ENCODE results near the gene TDRD12. TPM values are rescaled to one million over a fixed set of nuclear protein-coding genes. Genes with fewer than 3 reads are reported as not detected.
"Not testable (repeated sequence)": the region's sequence is repeated elsewhere in the genome, so short reads cannot be mapped to it uniquely, and the experiment has no call there.

Gene TDRD12
- total RNA-seq, 3 donors from 2014 or later = 0.05 to 0.74 (median 0.68) TPM

GRCh38 chr19:32831611-32832010 lies 112.0 kb downstream of the TDRD12 start:
- peaks cover 4% of the 10 kb centered on the region for H3K36me3 Mint-ChIP-seq (ENCODE audit: insufficient read depth)
- no peaks in the 10 kb centered on the region for H3K27me3 Mint-ChIP-seq (ENCODE audit: low read depth)
- H3K9me3 Mint-ChIP-seq = no peaks in the 10 kb centered on the region
- no peak overlapping the region for H3K4me3 Mint-ChIP-seq
- ATAC-seq = no peak
- H3K4me1 Mint-ChIP-seq (ENCODE audit: low read depth) = peaks cover 8% of the 10 kb centered on the region
- DNase-seq = no peak

- H3K4me1 Mint-ChIP-seq (ENCODE audit: low read depth); DNase-seq; H3K4me3 Mint-ChIP-seq; H3K9me3 Mint-ChIP-seq; H3K36me3 Mint-ChIP-seq (ENCODE audit: insufficient read depth); H3K27me3 Mint-ChIP-seq (ENCODE audit: low read depth); ATAC-seq: not testable (repeated sequence)
Measured at GRCh38 chr19:32832094-32832493, 112.5 kb downstream of the TDRD12 start.

DNA sequence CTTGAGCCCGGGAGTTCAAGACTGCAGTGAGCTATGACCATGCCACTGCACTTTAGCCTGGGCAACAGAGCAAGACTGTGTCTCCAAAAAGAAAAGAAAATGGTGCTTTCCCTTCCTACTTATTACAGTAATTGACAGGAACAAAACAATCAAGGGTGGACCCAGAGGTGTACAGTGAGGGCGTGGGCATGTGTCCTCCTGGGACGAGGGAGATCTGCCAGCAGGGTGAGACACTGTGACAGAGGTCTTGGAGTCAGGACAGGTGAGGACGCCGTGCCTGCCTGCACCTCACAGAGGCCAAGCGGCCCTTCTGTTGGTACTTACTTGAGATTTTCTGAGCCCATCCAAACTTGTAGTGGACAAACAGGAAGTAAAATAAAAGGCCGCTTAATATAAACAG lies 113.3 kb downstream of the TDRD12 start:
- H3K4me1 Mint-ChIP-seq (ENCODE audit: low read depth) = peaks cover 12% of the 10 kb centered on the region
- DNase-seq = not testable (repeated sequence)

DNA sequence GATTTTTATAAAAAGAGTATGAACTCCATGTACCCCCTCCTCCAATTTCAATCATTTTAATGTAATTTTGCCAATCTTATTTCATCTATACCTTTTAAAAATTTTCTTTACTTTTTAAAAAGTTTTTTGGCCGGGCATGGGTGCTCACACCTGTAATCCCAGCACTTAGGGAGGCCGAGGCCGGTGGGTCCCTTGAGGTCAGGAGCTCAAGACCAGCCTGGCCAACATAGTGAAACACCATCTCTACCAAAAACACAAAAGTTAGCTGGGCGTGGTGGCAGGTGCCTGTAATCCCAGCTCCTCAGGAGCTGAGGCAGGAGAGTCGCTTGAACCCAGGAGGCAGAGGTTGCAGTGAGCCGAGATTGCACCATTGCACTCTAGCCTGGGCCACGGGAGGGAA lies 113.8 kb downstream of the TDRD12 start:
- peaks cover 12% of the 10 kb centered on the region for H3K4me1 Mint-ChIP-seq (ENCODE audit: low read depth)
- DNase-seq; ATAC-seq; H3K36me3 Mint-ChIP-seq (ENCODE audit: insufficient read depth); H3K27me3 Mint-ChIP-seq (ENCODE audit: low read depth); H3K9me3 Mint-ChIP-seq; H3K4me3 Mint-ChIP-seq: not testable (repeated sequence)

More for the DNA sequence above, 113.3 kb downstream of the TDRD12 start:
- H3K27me3 Mint-ChIP-seq (ENCODE audit: low read depth); H3K9me3 Mint-ChIP-seq; H3K4me3 Mint-ChIP-seq; ATAC-seq; H3K36me3 Mint-ChIP-seq (ENCODE audit: insufficient read depth): not testable (repeated sequence)

GRCh38 chr19:32837531-32837930 lies 118.0 kb downstream of the TDRD12 start:
- Mint-ChIP-seq H3K4me3 (no peak overlapping the region), H3K27me3 (ENCODE audit: low read depth) (no peaks in the 10 kb centered on the region), H3K9me3 (peaks cover 13% of the 10 kb centered on the region), H3K4me1 (ENCODE audit: low read depth) (peaks cover 3% of the 10 kb centered on the region), H3K36me3 (ENCODE audit: insufficient read depth) (peaks cover 10% of the 10 kb centered on the region)
- DNase-seq = no peak
- ATAC-seq = no peak

DNA sequence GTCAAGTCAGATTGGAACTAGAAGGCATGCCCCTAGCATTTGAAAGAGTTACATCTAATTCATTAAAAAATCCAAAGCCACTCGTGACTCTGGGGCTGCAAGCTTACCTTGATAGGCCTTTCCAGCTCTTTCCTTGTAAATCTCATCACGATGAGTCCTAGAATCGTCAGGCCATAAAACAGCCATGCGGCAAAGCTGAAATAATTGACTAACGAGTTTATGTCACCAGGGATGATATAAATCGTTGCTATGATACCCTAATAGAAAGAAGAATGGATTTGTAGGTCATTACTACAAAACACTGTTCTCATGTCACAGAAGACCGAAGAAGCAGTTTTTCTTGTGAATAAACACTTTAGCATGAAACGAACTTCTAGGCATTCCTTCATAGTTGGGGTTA lies 122.5 kb downstream of the TDRD12 start:
- peaks cover 13% of the 10 kb centered on the region for H3K9me3 Mint-ChIP-seq
- ATAC-seq = no peak
- H3K36me3 Mint-ChIP-seq (ENCODE audit: insufficient read depth) = peaks cover 12% of the 10 kb centered on the region
- no peak for DNase-seq
- peaks cover 3% of the 10 kb centered on the region for H3K4me1 Mint-ChIP-seq (ENCODE audit: low read depth)
- H3K27me3 Mint-ChIP-seq (ENCODE audit: low read depth) = no peaks in the 10 kb centered on the region
- no peak overlapping the region for H3K4me3 Mint-ChIP-seq

- DNase-seq (no peak), ATAC-seq (no peak)
- peaks cover 16% of the 10 kb centered on the region for H3K9me3 Mint-ChIP-seq
- no peaks in the 10 kb centered on the region for H3K4me1 Mint-ChIP-seq (ENCODE audit: low read depth)
- H3K4me3 Mint-ChIP-seq = no peak overlapping the region
- no peaks in the 10 kb centered on the region for H3K27me3 Mint-ChIP-seq (ENCODE audit: low read depth)
- peaks cover 12% of the 10 kb centered on the region for H3K36me3 Mint-ChIP-seq (ENCODE audit: insufficient read depth)
Measured at GRCh38 chr19:32843716-32844245, 124.2 kb downstream of the TDRD12 start.

- not testable (repeated sequence) for H3K4me3 Mint-ChIP-seq; ATAC-seq; H3K36me3 Mint-ChIP-seq (ENCODE audit: insufficient read depth); DNase-seq; H3K27me3 Mint-ChIP-seq (ENCODE audit: low read depth); H3K9me3 Mint-ChIP-seq; H3K4me1 Mint-ChIP-seq (ENCODE audit: low read depth)
Measured at GRCh38 chr19:32848035-32848434, 128.5 kb downstream of the TDRD12 start.

DNA sequence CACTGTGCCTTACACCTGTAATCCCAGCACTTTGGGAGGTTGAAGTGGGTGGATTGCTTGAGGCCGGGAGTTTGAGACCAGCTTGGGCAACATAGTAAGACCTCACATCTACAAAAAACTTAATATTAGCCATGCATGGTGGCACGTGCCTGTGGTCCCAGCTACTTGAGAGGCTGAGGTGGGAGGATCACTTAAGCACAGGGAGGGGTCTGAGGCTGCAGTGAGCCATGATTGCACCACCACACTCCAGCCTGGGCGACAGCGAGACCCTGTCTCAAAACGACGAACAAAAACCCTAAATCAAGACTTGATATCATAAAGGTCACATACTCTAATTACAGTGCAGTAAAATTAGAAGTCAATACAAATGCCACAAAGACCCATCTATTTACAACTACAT lies 132.6 kb downstream of the TDRD12 start:
- H3K36me3 Mint-ChIP-seq (ENCODE audit: insufficient read depth) = no peaks in the 10 kb centered on the region
- H3K27me3 Mint-ChIP-seq (ENCODE audit: low read depth) = no peaks in the 10 kb centered on the region
- peaks cover under 1% of the 10 kb centered on the region for H3K9me3 Mint-ChIP-seq
- H3K4me1 Mint-ChIP-seq (ENCODE audit: low read depth) = no peaks in the 10 kb centered on the region
- no peak for ATAC-seq
- H3K4me3 Mint-ChIP-seq = no peak overlapping the region
- no peak for DNase-seq

- ATAC-seq; H3K9me3 Mint-ChIP-seq; H3K4me3 Mint-ChIP-seq; H3K36me3 Mint-ChIP-seq (ENCODE audit: insufficient read depth); DNase-seq; H3K4me1 Mint-ChIP-seq (ENCODE audit: low read depth); H3K27me3 Mint-ChIP-seq (ENCODE audit: low read depth): not testable (repeated sequence)
Measured at GRCh38 chr19:32856818-32857217, 137.3 kb downstream of the TDRD12 start.

DNA sequence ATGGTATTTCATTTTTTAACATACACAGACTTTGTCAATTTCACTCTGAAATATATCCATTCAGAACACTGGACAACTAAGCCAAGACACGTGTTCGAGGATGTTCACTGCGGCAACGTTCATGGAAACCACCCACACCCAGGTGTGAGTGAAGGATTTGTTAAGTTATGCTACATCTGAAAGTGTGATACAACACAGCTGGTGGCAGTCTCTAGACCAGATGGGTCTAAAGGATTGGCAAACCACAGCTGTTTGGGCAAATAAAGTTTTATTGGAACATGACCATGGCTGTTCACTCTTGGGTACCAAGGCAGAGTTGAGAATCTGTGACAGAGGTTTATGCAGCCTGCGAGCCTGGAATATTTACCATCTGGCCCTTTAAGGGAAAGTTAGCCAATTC lies 138.0 kb downstream of the TDRD12 start:
- H3K4me3 Mint-ChIP-seq = no peak overlapping the region
- H3K36me3 Mint-ChIP-seq (ENCODE audit: insufficient read depth) = no peaks in the 10 kb centered on the region
- no peaks in the 10 kb centered on the region for H3K9me3 Mint-ChIP-seq
- DNase-seq (no peak), ATAC-seq (no peak)
- no peaks in the 10 kb centered on the region for H3K27me3 Mint-ChIP-seq (ENCODE audit: low read depth)
- no peaks in the 10 kb centered on the region for H3K4me1 Mint-ChIP-seq (ENCODE audit: low read depth)

DNA sequence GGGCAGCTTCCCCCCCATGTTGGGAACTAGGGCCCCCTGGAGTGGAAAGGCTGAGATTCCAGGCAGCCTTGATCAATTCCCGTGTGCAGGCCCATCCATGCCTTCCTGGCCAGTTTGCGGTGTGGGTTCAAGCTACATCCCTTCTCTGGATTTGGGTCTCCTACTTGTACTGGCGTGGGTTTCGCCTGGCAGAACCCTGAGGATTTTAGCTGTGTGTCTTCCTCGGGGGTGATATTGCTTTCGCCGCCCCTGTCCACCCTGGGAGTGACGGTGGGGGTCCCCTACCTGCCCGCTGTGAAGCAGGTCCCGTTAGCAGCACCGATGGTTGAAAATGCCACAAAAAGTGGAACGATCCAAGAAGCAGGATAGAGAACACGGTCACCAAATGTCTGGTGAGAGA lies 138.6 kb downstream of the TDRD12 start:
- Mint-ChIP-seq H3K36me3 (ENCODE audit: insufficient read depth) (no peaks in the 10 kb centered on the region), H3K27me3 (ENCODE audit: low read depth) (no peaks in the 10 kb centered on the region), H3K4me1 (ENCODE audit: low read depth) (no peaks in the 10 kb centered on the region), H3K4me3 (no peak overlapping the region), H3K9me3 (no peaks in the 10 kb centered on the region)
- DNase-seq = no peak
- no peak for ATAC-seq

- DNase-seq (no peak), ATAC-seq (no peak)
- Mint-ChIP-seq H3K9me3 (no peaks in the 10 kb centered on the region), H3K36me3 (ENCODE audit: insufficient read depth) (no peaks in the 10 kb centered on the region), H3K27me3 (ENCODE audit: low read depth) (no peaks in the 10 kb centered on the region), H3K4me3 (no peak overlapping the region), H3K4me1 (ENCODE audit: low read depth) (no peaks in the 10 kb centered on the region)
Measured at GRCh38 chr19:32858559-32858958, 139.0 kb downstream of the TDRD12 start.

DNA sequence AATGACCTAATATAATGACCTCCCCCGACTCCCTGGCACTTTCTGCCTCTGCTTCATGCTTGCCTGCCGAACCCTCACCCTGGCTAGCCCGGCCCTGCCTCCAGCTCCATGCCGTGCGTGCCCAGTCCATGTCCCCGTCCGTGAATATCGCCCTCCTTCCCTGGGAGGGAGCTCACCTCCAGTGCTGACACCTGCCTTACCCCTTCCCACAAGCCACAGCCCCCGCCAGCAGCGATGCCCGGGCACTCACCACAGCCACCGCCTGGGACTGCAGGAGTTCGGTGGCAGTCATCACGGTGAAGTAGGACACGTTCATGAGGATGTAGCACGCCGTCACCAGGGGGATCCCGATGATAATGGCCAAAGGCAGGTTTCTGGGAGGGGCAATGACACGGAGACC lies 140.0 kb downstream of the TDRD12 start:
- Mint-ChIP-seq H3K9me3 (no peaks in the 10 kb centered on the region), H3K4me1 (ENCODE audit: low read depth) (no peaks in the 10 kb centered on the region), H3K4me3 (no peak overlapping the region), H3K27me3 (ENCODE audit: low read depth) (no peaks in the 10 kb centered on the region), H3K36me3 (ENCODE audit: insufficient read depth) (no peaks in the 10 kb centered on the region)
- ATAC-seq (no peak), DNase-seq (no peak)

GRCh38 chr19:32861596-32861995 lies 142.0 kb downstream of the TDRD12 start:
- Mint-ChIP-seq H3K27me3 (ENCODE audit: low read depth) (no peaks in the 10 kb centered on the region), H3K9me3 (no peaks in the 10 kb centered on the region), H3K4me3 (no peak overlapping the region), H3K4me1 (ENCODE audit: low read depth) (no peaks in the 10 kb centered on the region), H3K36me3 (ENCODE audit: insufficient read depth) (no peaks in the 10 kb centered on the region)
- DNase-seq = no peak
- no peak for ATAC-seq

GRCh38 chr19:32862173-32862572 lies 142.6 kb downstream of the TDRD12 start:
- Mint-ChIP-seq H3K4me1 (ENCODE audit: low read depth) (no peaks in the 10 kb centered on the region), H3K36me3 (ENCODE audit: insufficient read depth) (no peaks in the 10 kb centered on the region), H3K27me3 (ENCODE audit: low read depth) (no peaks in the 10 kb centered on the region), H3K4me3 (no peak overlapping the region), H3K9me3 (no peaks in the 10 kb centered on the region)
- DNase-seq = no peak
- ATAC-seq = no peak

All from activated T-cell treated with anti-CD3 and anti-CD28 coated beads, Interleukin-2, amount 50 U/mL, for 4 hours (primary cell).